Naive B cell (primary cell): ENCODE results near the gene PIP5KL1. TPM values are rescaled to one million over a fixed set of nuclear protein-coding genes. Genes with fewer than 3 reads are reported as not detected.

Experiments
- ATAC-seq, 2 donors: fragments of 150-1000 bp; cut with Tn5 transposase; 2 replicates each; pipeline ENCODE4 v1.10.0; 2021; ENCODE audit warnings: low read depth in 2 of 2, mild to moderate bottlenecking in 2 of 2, moderate library complexity in 2 of 2
- DNase-seq: peaks from one replicate; pipeline ENCODE4 v3.0.0; 2022
- H3K27ac Mint-ChIP-seq, 6 donors: one replicate each; pipeline ENCODE4 v1.8.0; 2020 to 2022; ENCODE audit warnings: mild to moderate bottlenecking in 6 of 6, mixed read lengths in 6 of 6, moderate library complexity in 5 of 6, inconsistent platforms in 2 of 6
- H3K27me3 Mint-ChIP-seq, 3 donors: one replicate each; pipeline ENCODE4 v1.8.0; 2021 to 2022; ENCODE audit warnings: mixed read lengths in 3 of 3, mild to moderate bottlenecking in 1 of 3
- H3K36me3 Mint-ChIP-seq, 2 donors: one replicate each; pipeline ENCODE4 v1.8.0; 2020 to 2022; ENCODE audit warnings: mixed read lengths in 2 of 2, inconsistent platforms in 1 of 2, mild to moderate bottlenecking in 1 of 2
- H3K4me1 Mint-ChIP-seq, 3 donors: one replicate each; pipeline ENCODE4 v1.8.0; 2020 to 2022; ENCODE audit warnings: mixed read lengths in 3 of 3, inconsistent platforms in 1 of 3, mild to moderate bottlenecking in 1 of 3, moderate library complexity in 1 of 3
- H3K4me3 Mint-ChIP-seq, 8 donors: one replicate each; pipeline ENCODE4 v1.8.0; 2020 to 2022; ENCODE audit warnings: mild to moderate bottlenecking in 8 of 8, mixed read lengths in 8 of 8, moderate library complexity in 8 of 8, inconsistent platforms in 2 of 8
- H3K9me3 Mint-ChIP-seq, 7 donors: one replicate each; pipeline ENCODE4 v1.8.0; 2020 to 2022; ENCODE audit warnings: mixed read lengths in 7 of 7, mild to moderate bottlenecking in 5 of 7, inconsistent platforms in 2 of 7, moderate library complexity in 1 of 7
- polyA plus RNA-seq, 6 donors: library from polyadenylated mRNA; unstranded; fragments of 300-500 nt; fragmentation: Illumina TruSeq; gene quantifications; one replicate each; pipeline ENCODE4 v1.2.3, GENCODE V29; 2021; ENCODE audit warnings: low read depth in 6 of 6

The PIP5KL1 gene
- polyA plus RNA-seq, 6 donors from 2014 or later, result 0.73 to 1.0 TPM; not detected in 4

DNA sequence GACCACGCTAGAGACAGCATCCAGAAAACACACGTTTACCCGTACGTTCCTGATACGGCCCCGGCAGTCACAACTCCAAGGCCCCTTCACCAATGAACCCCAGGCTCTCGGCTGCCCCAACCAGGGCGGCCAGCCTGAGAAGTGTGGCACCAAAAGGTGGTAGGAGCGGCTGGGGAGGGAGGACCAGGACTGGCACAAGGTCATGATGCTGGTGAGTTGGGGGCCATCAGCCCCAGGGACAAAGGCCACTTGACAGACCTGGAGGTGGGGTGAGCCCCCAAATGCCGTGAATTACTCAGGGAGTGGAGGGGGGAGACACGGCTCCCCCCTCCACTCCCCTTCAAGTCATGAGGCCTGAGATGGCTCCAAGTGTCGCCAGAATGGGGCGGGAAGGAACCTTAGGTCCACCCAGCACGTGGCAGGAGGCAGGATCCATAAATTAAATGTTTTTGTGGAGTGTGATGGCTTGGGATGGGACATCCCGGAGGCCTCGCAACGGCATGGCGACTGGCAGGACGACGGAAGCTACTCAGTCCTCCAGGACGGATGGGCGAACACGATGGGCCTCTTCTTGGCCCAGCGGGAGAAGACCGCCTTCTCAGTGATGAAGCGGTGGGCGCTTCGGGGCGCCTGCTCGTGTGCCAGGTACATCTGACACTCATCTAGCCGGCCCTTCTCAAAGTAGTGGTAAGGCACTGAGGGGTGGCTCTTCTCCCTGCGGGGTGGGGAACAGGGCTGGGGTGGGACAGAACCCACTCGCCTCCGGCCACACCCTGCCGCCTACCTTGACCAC is 22.5 kb downstream of the PIP5KL1 start:
- no peaks in the 10 kb centered on the region for H3K9me3 Mint-ChIP-seq

DNA sequence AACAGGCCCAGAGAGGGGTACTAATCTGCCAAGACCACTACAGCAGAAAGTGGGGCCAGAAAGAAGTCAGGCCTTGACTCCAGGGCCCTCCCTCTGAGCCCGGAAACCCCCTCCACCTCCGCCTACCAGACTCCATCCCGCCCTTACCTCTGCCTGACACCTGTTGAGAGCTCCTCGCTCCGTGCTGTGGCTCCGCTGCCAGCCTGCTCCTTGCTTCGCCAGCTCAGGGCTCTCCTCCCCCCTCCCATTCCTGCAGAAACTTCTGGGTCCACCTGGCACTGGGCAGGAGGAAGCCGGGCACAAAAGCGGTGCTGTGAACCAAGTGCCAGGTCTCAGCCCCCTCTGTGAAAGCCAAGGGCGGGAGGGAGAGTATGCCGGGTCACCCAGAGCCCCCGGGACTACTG is 24.8 kb downstream of the PIP5KL1 start:
- Mint-ChIP-seq H3K36me3 (peaks cover 1 to 5% of the 10 kb centered on the region in 2 donors), H3K27me3 (no peaks in the 10 kb centered on the region), H3K9me3 (no peaks in the 10 kb centered on the region), H3K4me1 (peaks cover 30 to 67% (median 58%) of the 10 kb centered on the region in 3 donors), H3K4me3 (peak overlapping the region; percentile 74 to 92 (median 88)), H3K27ac (peak overlapping the region; percentile 99 to 100 (median 100))
- DNase-seq (peak; percentile 53), ATAC-seq (peak; percentile 52 to 55)

More for the DNA sequence above, 22.5 kb downstream of the PIP5KL1 start:
- no peaks in the 10 kb centered on the region for H3K27me3 Mint-ChIP-seq
- ATAC-seq (no peak), DNase-seq (no peak)
- H3K4me3 Mint-ChIP-seq, result peak overlapping the region in 2 of 8 donors; percentile 55 to 66
- H3K4me1 Mint-ChIP-seq, result peaks cover 30 to 70% (median 55%) of the 10 kb centered on the region in 3 donors
- H3K27ac Mint-ChIP-seq, result peak overlapping the region in 4 of 6 donors; percentile 91 to 100 (median 100)
- peaks cover 10% of the 10 kb centered on the region in 2 donors for H3K36me3 Mint-ChIP-seq

DNA sequence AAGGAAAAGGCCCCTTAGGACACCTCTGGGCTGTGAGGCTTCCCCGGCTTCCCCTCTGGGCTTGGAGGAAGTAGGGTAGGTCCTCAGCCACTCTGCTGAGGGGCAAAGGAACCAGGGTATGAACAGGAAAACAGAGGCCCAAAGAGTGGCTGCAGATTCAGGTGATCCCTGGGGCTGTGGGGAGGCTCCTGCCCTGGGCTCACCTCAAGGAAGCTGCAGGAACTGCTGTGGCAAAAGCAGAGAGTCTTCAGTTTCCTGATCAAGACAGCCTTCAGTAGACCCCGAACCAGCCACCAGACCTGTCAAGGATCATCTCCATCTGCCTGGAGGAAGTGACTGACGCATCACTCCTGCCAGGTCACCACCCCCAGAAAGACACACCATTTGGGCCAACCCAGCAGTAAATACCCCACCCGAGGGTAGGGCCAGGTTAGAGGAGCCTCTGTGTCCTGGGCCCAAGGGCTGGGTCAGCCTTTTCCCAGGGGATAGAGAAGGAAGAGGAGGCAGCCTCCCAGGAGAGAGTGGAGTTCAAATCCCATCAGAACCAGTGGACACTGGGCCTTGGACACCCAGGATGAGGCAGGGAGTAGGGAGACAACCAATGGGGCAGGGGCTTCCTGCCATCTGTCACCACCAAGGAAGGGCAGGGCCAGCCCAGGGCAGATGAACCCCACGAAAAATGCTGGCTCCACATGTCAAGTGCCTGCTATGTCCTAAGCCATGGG is 25.4 kb downstream of the PIP5KL1 start:
- Mint-ChIP-seq H3K4me3 (peak overlapping the region; percentile 75 to 92 (median 89)), H3K9me3 (no peaks in the 10 kb centered on the region), H3K27ac (peak overlapping the region; percentile 99 to 100 (median 100)), H3K36me3 (no peaks in the 10 kb centered on the region), H3K4me1 (peaks cover 27 to 68% (median 54%) of the 10 kb centered on the region in 3 donors), H3K27me3 (no peaks in the 10 kb centered on the region)
- DNase-seq (peak; percentile 71), ATAC-seq (peak; percentile 62 to 66)

DNA sequence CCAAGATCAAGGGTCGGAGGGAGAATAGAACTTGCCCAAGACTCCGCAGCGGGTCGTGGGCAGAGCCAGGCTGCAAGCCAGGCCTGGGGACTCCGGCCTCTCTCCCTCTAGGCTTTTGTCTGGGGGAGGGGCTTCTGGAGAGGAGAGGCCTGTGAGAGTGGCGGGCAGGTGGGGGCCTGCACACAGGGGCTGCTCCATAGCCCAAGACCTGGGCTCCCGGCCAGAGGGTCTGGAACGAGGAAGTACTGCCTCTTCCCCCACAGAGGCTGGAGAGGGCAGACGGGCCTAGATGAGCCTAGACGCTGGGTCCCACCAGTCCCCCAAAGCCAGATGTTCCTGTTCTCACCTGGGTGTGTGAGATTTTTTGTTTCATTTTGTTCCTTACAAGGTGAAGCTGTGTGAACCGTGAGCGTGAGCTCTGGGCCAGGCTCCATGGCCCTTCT is 26.0 kb downstream of the PIP5KL1 start:
- Mint-ChIP-seq H3K27ac (peak overlapping the region; percentile 99 to 100 (median 100)), H3K4me3 (peak overlapping the region; percentile 75 to 92 (median 89)), H3K36me3 (no peaks in the 10 kb centered on the region), H3K9me3 (no peaks in the 10 kb centered on the region), H3K4me1 (peaks cover 27 to 73% (median 54%) of the 10 kb centered on the region in 3 donors), H3K27me3 (no peaks in the 10 kb centered on the region)
- DNase-seq (no peak), ATAC-seq (peak; percentile 3 to 10)

DNA sequence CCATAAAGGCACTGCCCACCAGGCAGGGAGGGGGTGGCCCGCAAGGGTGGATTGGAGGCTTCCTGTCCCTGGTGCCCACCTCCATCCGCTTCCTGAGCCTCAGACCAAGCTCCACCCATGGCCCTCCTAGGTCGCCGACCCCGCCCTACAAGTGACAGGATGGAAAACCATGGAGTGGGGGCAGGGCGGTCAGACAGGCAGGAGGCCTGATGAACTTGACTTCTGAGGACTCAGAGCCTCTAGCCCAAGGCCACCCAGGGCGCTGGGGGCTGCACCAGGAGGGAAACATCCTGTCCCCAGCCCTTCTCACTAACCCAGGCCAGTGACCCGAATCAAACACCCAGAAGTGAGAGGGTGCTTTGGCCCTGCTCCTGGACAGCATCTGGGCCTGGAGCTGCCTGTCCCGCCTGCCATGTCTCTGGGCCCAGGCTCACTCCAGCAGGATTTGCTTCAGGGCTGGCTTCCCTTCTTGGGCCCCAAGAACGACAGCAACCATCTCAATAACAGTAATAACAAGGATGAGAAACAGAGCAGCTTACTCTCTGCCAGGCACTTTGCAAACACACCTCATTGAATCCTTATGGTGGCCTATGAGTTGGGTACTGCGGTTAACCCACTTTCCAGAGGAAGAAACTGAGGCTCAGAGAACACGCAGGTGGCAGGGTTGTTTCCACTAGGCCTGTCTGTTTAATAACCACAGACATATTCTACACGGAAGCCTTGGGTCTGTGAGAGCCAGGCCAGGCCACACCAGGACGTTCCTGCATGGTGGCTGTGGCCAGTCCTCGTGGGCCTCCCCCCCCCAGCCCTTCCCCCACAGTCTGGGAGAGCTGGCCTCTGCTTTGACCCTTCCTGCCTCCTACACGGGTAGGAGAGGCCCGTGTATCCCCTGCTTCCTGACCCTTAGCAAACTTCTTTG is 26.8 kb downstream of the PIP5KL1 start:
- Mint-ChIP-seq H3K4me1 (peaks cover 27 to 73% (median 54%) of the 10 kb centered on the region in 3 donors), H3K9me3 (no peaks in the 10 kb centered on the region), H3K27ac (peak overlapping the region; percentile 71 to 100 (median 100)), H3K27me3 (no peaks in the 10 kb centered on the region), H3K36me3 (no peaks in the 10 kb centered on the region), H3K4me3 (peak overlapping the region; percentile 75 to 92 (median 89))
- no peak for DNase-seq
- ATAC-seq, result no peak

DNA sequence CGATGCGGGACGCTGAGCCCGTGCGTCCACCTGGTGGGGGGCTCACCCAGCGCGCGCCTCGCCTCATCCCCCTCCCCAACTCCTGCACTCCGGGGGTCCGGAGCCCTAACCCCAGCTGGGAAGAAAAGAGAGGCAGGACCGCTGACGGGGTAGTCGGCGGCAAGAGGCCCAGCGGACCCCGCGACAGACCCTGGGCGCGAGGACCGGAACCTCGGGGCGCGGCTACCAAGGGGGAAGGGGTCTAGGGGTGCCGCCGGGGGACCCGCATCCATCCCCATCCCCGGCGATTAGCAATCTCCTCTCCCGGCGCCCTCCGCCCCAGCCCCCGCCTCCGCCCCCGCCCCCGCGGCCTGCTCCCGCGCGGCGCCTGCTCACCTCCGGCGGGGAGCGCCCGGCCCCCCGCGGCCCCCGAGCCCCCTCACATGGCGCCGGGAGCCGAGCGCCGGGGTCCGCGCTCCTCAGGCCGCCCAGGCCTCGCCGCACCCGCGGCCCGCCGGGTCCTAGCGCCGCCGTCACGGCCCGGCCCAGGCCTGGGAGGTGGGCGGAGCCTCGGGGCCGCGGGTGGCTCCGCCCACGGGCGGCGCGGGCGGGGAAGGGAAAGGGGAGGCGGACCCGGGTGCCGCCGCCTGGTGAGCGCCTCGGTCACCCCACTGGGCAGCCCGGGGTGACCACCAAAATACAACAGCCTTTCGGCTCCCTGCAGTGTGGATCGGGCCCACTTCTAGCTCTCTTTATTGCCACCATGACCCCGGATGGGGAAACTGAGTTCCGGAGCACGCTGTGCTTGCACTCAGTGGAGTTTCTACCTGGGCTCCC is 31.2 kb downstream of the PIP5KL1 start, which contains the start of gene ST6GALNAC6:
Gene ST6GALNAC6, minus strand, starts transcription at position 476 of the 816 bp plus-strand sequence. CDS start 1,622 bp downstream, outside the sequence.
- peak; percentile 85 to 89 for ATAC-seq
- Mint-ChIP-seq H3K4me3 (peak within 1 kb of the TSS; percentile 84 to 93 (median 86)), H3K9me3 (peaks cover 0 to 6% (median 3%) of the 10 kb centered on the region in 7 donors), H3K27me3 (no peaks in the 10 kb centered on the region), H3K36me3 (peaks cover 13 to 18% of the 10 kb centered on the region in 2 donors), H3K4me1 (peaks cover 29 to 57% (median 45%) of the 10 kb centered on the region in 3 donors), H3K27ac (peak within 1 kb of the TSS in 5 of 6 donors; percentile 33 to 90 (median 87))
- DNase-seq, result peak; percentile 72

DNA sequence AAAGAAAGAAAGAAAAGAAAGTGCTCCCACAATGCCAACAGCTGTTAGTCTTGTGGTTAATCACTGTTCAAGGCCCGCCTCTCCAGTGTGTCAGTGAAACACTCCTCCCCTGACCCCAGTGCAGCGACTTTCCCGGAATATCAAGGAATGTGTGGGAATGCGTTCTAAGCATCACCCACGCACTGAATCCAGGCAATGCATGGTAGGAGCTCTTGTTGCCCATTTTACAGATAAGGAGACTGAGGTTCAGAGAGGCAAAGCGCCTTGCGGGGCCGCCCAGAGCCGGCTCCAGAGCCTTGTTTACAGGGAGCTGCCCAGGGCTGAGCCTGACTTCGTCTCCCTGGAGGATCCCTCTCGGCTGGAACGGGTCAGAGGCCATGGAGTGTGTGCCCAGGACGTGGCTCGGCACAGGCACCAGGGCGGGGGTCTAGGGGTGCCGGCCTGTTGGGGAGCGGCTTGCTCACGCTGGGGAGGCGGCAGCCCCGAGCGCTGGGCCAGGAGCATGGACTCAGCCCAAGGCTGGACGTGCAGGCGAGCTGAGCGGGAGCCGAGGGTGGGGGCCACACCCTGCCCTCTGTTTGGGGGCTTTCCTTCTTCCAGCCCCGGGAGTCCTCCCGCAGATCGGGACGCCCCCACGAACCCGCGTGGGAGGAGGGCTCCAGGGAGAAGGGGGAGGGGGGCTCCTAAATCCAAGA is 32.0 kb downstream of the PIP5KL1 start:
- Mint-ChIP-seq H3K9me3 (peaks cover 0 to 7% (median 6%) of the 10 kb centered on the region in 7 donors), H3K4me1 (peaks cover 21 to 49% (median 37%) of the 10 kb centered on the region in 3 donors), H3K4me3 (peak overlapping the region; percentile 82 to 93 (median 85))

DNA sequence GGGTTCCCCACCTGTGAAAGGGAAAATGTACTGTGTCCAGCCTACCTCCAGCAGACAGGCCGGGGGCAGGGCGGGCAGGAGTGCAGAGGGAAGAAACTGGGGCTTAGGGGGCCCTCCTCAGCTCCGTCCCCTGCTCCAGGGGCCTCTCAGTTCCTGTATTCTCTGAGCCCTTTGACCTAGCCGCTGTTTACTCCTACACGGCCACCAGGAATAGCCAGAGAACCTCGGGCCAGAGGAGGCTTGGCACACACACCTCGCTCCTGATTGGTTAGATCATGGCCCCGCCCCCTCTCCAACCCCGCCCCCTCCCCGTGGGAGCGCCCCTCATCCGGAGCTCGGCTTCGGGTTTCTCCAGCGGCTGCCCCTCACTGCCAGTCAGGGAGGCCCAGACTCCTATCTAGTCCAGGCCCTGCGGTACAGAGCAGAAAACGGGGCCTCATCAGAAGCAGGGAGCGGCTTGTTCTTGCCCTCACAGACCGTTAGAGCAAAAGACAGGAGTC is 33.3 kb downstream of the PIP5KL1 start:
- Mint-ChIP-seq H3K9me3 (peaks cover 0 to 19% (median 8%) of the 10 kb centered on the region in 7 donors), H3K27ac (peak overlapping the region in 3 of 6 donors; percentile 19 to 87 (median 21))
- ATAC-seq, result peak; percentile 14 to 17

More for the DNA sequence above, 32.0 kb downstream of the PIP5KL1 start:
- DNase-seq (no peak), ATAC-seq (peak in 1 of 2 donors; percentile 8)
- Mint-ChIP-seq H3K36me3 (peaks cover 20 to 25% of the 10 kb centered on the region in 2 donors), H3K27me3 (no peaks in the 10 kb centered on the region), H3K27ac (peak overlapping the region in 5 of 6 donors; percentile 33 to 90 (median 87))

DNA sequence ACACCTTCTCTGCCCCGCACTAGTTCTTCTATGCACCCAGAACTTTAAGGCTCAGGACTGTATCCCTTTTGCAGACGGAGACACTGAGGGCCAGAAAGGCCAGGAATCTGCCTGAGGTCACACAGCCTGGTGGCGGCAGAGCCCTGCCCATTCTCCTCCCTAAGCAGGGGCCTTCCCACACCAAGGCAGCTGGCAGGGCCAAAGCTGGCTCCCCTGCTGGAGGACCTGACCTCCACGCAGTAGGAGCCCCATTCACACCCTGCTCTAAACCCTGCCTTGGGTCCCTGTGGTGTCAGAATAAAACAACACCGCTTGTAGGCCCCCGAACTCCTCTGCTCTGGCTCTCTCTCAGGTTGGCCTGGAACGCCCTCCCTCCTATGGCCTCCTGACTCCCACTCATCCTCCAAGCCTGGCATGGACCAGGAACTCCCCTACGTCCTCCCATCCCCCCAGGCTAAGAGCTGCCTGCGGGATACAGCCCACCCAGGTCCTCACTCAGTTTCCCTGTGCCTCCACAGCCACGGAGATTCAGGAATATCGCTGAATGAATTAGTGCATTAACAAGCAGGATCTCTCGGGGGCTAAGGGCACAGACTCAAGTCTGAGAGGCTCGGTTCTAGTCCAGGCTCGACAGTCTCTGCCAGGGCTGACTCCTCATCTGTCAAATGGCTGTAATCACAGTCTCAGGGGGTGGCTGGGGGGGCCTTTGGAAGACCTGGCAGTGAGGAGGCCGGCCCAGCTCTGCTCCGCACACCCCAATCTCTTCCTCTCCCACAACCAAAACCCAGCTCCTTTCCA is 34.0 kb downstream of the PIP5KL1 start:
- Mint-ChIP-seq H3K4me1 (peaks cover 18 to 34% (median 27%) of the 10 kb centered on the region in 3 donors), H3K27ac (peak overlapping the region in 2 of 6 donors; percentile 53 to 58), H3K27me3 (no peaks in the 10 kb centered on the region), H3K36me3 (peaks cover 33 to 37% of the 10 kb centered on the region in 2 donors), H3K9me3 (peaks cover 0 to 19% (median 8%) of the 10 kb centered on the region in 7 donors), H3K4me3 (peak overlapping the region in 3 of 8 donors; percentile 3 to 82 (median 25))
- ATAC-seq, result no peak
- DNase-seq, result no peak

More for the DNA sequence above, 33.3 kb downstream of the PIP5KL1 start:
- Mint-ChIP-seq H3K4me1 (peaks cover 17 to 41% (median 29%) of the 10 kb centered on the region in 3 donors), H3K27me3 (no peaks in the 10 kb centered on the region), H3K36me3 (peaks cover 32 to 35% of the 10 kb centered on the region in 2 donors), H3K4me3 (peak overlapping the region in 7 of 8 donors; percentile 41 to 90 (median 82))
- peak; percentile 16 for DNase-seq

DNA sequence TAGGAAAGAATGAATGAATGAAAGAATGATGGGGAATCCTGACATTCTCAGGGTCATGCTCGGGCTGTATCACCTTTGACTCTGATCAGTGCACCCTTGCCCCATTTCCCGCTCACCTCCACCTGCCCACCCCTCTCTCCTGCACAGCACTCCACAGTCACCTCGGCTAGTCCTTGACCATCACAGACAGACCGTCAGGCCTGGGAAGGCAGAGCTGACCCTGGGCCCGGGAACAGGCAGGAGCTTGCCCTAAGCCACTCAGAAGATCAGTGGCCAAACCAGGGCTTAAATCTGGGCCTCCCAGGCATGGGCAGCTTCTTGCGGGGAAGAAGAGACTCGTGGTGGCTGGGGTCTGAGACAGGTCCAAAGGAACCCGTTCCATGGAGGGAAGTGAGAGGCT is 34.8 kb downstream of the PIP5KL1 start:
- peaks cover 0 to 19% (median 8%) of the 10 kb centered on the region in 7 donors for H3K9me3 Mint-ChIP-seq
- peaks cover 17 to 32% (median 26%) of the 10 kb centered on the region in 3 donors for H3K4me1 Mint-ChIP-seq
- H3K36me3 Mint-ChIP-seq, result peaks cover 33 to 43% of the 10 kb centered on the region in 2 donors
- peak overlapping the region in 4 of 8 donors; percentile 25 to 69 (median 43) for H3K4me3 Mint-ChIP-seq
- no peak overlapping the region for H3K27ac Mint-ChIP-seq
- DNase-seq (no peak), ATAC-seq (no peak)
- H3K27me3 Mint-ChIP-seq, result no peaks in the 10 kb centered on the region
